Testis (tissue), 2 donors: ENCODE measurements around the gene CAD.

ENCODE experiments used
- POLR2A ChIP-seq: fragments of 450-650 bp; IDR thresholded peaks from one replicate; pipeline ENCODE4 v1.6.1; 2017; ENCODE audit warnings: antibody characterized with exemption, mild to moderate bottlenecking, moderate library complexity
- TF ChIP-seq, protein P1 (sequence below), 3 experiments: fragments of 450-650 bp in 2 of 3; fragments of 200-600 bp in 1 of 3; sonication (generic) in 1 of 3; IDR thresholded peaks; one replicate each; pipeline ENCODE4 v1.5.1; 2016 to 2019; ENCODE audit warnings: antibody characterized with exemption in 3 of 3, mild to moderate bottlenecking in 2 of 3, moderate library complexity in 1 of 3

DNA sequence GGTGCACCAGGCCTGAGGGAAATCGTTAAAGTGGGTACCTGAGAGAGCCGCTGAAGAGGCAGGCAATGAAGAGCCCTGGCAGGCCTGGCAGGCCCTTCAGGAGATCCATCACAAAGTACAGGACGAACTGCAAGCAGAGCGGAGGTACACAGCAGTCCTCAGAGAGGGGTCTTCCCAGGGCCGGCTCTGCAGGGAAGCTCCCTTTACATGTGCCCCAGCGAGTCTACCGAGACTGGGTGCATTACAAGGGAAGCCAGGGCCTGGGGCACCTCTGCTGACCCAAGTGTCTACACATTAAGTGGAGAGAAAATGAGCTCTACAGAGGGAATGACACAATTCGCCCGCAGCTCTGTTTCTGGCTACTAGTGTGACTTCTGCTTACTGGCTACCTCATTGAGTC lies 13.4 kb upstream of the CAD start:
- TF ChIP-seq, protein P1, sequence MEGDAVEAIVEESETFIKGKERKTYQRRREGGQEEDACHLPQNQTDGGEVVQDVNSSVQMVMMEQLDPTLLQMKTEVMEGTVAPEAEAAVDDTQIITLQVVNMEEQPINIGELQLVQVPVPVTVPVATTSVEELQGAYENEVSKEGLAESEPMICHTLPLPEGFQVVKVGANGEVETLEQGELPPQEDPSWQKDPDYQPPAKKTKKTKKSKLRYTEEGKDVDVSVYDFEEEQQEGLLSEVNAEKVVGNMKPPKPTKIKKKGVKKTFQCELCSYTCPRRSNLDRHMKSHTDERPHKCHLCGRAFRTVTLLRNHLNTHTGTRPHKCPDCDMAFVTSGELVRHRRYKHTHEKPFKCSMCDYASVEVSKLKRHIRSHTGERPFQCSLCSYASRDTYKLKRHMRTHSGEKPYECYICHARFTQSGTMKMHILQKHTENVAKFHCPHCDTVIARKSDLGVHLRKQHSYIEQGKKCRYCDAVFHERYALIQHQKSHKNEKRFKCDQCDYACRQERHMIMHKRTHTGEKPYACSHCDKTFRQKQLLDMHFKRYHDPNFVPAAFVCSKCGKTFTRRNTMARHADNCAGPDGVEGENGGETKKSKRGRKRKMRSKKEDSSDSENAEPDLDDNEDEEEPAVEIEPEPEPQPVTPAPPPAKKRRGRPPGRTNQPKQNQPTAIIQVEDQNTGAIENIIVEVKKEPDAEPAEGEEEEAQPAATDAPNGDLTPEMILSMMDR (IDR thresholded peaks at IDR 0.05) = no peak
- no peak for TF ChIP-seq POLR2A
